NT2/D1 (cell line): Measurements from ENCODE around the gene VEPH1.

Experiments used
- DNase-seq: peaks from one replicate; pipeline ENCODE4 v3.0.0-alpha.2; 2011; ENCODE audit warnings: low read depth, low spot score
- H3K27me3 ChIP-seq: 2 replicates; pipeline ENCODE4 v1.6.0; 2011; ENCODE audit warnings: mild to moderate bottlenecking; ENCODE audit not compliant: insufficient read length, insufficient read depth
- H3K36me3 ChIP-seq: 2 replicates; pipeline ENCODE4 v1.6.1; 2011; ENCODE audit warnings: mild to moderate bottlenecking, low read length, mixed read lengths; ENCODE audit not compliant: insufficient read depth, insufficient read length
- H3K4me1 ChIP-seq: 2 replicates; pipeline ENCODE4 v1.5.1; 2011; ENCODE audit not compliant: insufficient read depth, insufficient read length
- H3K4me3 ChIP-seq: 2 replicates; pipeline ENCODE4 v1.5.1; 2011; ENCODE audit warnings: low read depth; ENCODE audit not compliant: insufficient read length
- H3K9ac ChIP-seq: 2 replicates; pipeline ENCODE4 v1.6.0; 2011; ENCODE audit warnings: low read depth; ENCODE audit not compliant: insufficient read length
- H3K9me3 ChIP-seq: 2 replicates; pipeline ENCODE4 v1.5.1; 2011; ENCODE audit warnings: mild to moderate bottlenecking, low read length; ENCODE audit not compliant: insufficient read depth
- SUZ12 ChIP-seq: IDR thresholded peaks from 2 replicates; pipeline ENCODE4 v1.6.1; 2011; ENCODE audit not compliant: insufficient read length, insufficient read depth; ENCODE audit errors: extremely low read depth
- YY1 ChIP-seq: IDR thresholded peaks from 2 replicates; pipeline ENCODE4 v1.6.1; 2011; ENCODE audit not compliant: insufficient read length, insufficient read depth
- ZNF274 ChIP-seq: IDR thresholded peaks from 2 replicates; pipeline ENCODE4 v1.6.1; 2011; ENCODE audit warnings: mild to moderate bottlenecking, low read depth, low read length

The VEPH1 gene

GRCh38 chr3:157255797-157256196 lies 247.4 kb downstream of the VEPH1 start:
- no peaks in the 10 kb centered on the region for H3K9me3 ChIP-seq
- no peak overlapping the region for H3K4me3 ChIP-seq
- no peaks in the 10 kb centered on the region for H3K4me1 ChIP-seq
- no peaks in the 10 kb centered on the region for H3K36me3 ChIP-seq
- no peaks in the 10 kb centered on the region for H3K27me3 ChIP-seq
- no peak overlapping the region for H3K9ac ChIP-seq
- DNase-seq, result peak; percentile 20
- TF ChIP-seq YY1, result no peak
- TF ChIP-seq ZNF274, result no peak
- no peak for TF ChIP-seq SUZ12

GRCh38 chr3:157251685-157252084 lies 251.5 kb downstream of the VEPH1 start:
- no peaks in the 10 kb centered on the region for H3K9me3 ChIP-seq
- no peak for TF ChIP-seq YY1
- no peak for TF ChIP-seq SUZ12
- TF ChIP-seq ZNF274, result no peak
- no peak for DNase-seq
- H3K4me1 ChIP-seq, result peaks cover 3% of the 10 kb centered on the region
- no peak overlapping the region for H3K4me3 ChIP-seq
- no peaks in the 10 kb centered on the region for H3K36me3 ChIP-seq
- no peaks in the 10 kb centered on the region for H3K27me3 ChIP-seq
- H3K9ac ChIP-seq, result no peak overlapping the region

- peaks cover 3% of the 10 kb centered on the region for H3K4me1 ChIP-seq
- peak; percentile 15 for DNase-seq
- no peaks in the 10 kb centered on the region for H3K27me3 ChIP-seq
Observed at GRCh38 chr3:157249606-157250005, 253.6 kb downstream of the VEPH1 start.

GRCh38 chr3:157248590-157249422 lies 254.4 kb downstream of the VEPH1 start:
- Histone ChIP-seq H3K4me1 (peaks cover 3% of the 10 kb centered on the region), H3K9ac (no peak overlapping the region), H3K27me3 (no peaks in the 10 kb centered on the region), H3K4me3 (no peak overlapping the region), H3K36me3 (no peaks in the 10 kb centered on the region), H3K9me3 (no peaks in the 10 kb centered on the region)
- TF ChIP-seq SUZ12 (no peak), ZNF274 (no peak), YY1 (no peak)
- DNase-seq, result peak; percentile 38

More at GRCh38 chr3:157249606-157250005, 253.6 kb downstream of the VEPH1 start:
- no peaks in the 10 kb centered on the region for H3K9me3 ChIP-seq
- TF ChIP-seq ZNF274 (no peak), SUZ12 (no peak), YY1 (no peak)
- H3K36me3 ChIP-seq, result no peaks in the 10 kb centered on the region
- H3K9ac ChIP-seq, result no peak overlapping the region
- no peak overlapping the region for H3K4me3 ChIP-seq

- Histone ChIP-seq H3K4me3 (no peak overlapping the region), H3K9me3 (no peaks in the 10 kb centered on the region), H3K27me3 (no peaks in the 10 kb centered on the region), H3K36me3 (no peaks in the 10 kb centered on the region), H3K4me1 (peaks cover 3% of the 10 kb centered on the region), H3K9ac (no peak overlapping the region)
- no peak for DNase-seq
- TF ChIP-seq SUZ12, result no peak
- TF ChIP-seq ZNF274, result no peak
- no peak for TF ChIP-seq YY1
Observed at GRCh38 chr3:157247391-157247790, 255.8 kb downstream of the VEPH1 start.

- no peaks in the 10 kb centered on the region for H3K27me3 ChIP-seq
- H3K4me1 ChIP-seq, result no peaks in the 10 kb centered on the region
- no peak overlapping the region for H3K9ac ChIP-seq
- no peak for DNase-seq
- no peak overlapping the region for H3K4me3 ChIP-seq
- no peaks in the 10 kb centered on the region for H3K36me3 ChIP-seq
- TF ChIP-seq ZNF274, result no peak
- TF ChIP-seq SUZ12, result no peak
- no peak for TF ChIP-seq YY1
- H3K9me3 ChIP-seq, result no peaks in the 10 kb centered on the region
Observed at GRCh38 chr3:157242836-157243235, 260.4 kb downstream of the VEPH1 start.

- H3K9ac ChIP-seq, result no peak overlapping the region
- no peak for DNase-seq
- no peaks in the 10 kb centered on the region for H3K9me3 ChIP-seq
- H3K4me1 ChIP-seq, result no peaks in the 10 kb centered on the region
- H3K4me3 ChIP-seq, result no peak overlapping the region
- no peaks in the 10 kb centered on the region for H3K36me3 ChIP-seq
- no peak for TF ChIP-seq YY1
- no peak for TF ChIP-seq SUZ12
- no peak for TF ChIP-seq ZNF274
- no peaks in the 10 kb centered on the region for H3K27me3 ChIP-seq
Observed at GRCh38 chr3:157241599-157241998, 261.6 kb downstream of the VEPH1 start.

GRCh38 chr3:157240408-157240807 lies 262.8 kb downstream of the VEPH1 start:
- no peak overlapping the region for H3K9ac ChIP-seq
- TF ChIP-seq SUZ12, result no peak
- no peak for TF ChIP-seq ZNF274
- TF ChIP-seq YY1, result no peak
- H3K4me1 ChIP-seq, result no peaks in the 10 kb centered on the region
- no peaks in the 10 kb centered on the region for H3K9me3 ChIP-seq
- no peak overlapping the region for H3K4me3 ChIP-seq
- no peaks in the 10 kb centered on the region for H3K27me3 ChIP-seq
- H3K36me3 ChIP-seq, result no peaks in the 10 kb centered on the region
- DNase-seq, result no peak
